Measurements from ENCODE around the gene TESK2. TPM values are rescaled to one million over a fixed set of nuclear protein-coding genes. Genes with fewer than 3 reads are reported as not detected.
A peak's percentile ranks its signal among the peaks of the same experiment; 100 is the strongest.

The TESK2 gene
- total and polyA plus RNA-seq, 2 of the 13 experiments (the other 11 are each of a cell fraction or from before 2014, with no cell fraction given), result 5.5 to 9.6 TPM

DNA sequence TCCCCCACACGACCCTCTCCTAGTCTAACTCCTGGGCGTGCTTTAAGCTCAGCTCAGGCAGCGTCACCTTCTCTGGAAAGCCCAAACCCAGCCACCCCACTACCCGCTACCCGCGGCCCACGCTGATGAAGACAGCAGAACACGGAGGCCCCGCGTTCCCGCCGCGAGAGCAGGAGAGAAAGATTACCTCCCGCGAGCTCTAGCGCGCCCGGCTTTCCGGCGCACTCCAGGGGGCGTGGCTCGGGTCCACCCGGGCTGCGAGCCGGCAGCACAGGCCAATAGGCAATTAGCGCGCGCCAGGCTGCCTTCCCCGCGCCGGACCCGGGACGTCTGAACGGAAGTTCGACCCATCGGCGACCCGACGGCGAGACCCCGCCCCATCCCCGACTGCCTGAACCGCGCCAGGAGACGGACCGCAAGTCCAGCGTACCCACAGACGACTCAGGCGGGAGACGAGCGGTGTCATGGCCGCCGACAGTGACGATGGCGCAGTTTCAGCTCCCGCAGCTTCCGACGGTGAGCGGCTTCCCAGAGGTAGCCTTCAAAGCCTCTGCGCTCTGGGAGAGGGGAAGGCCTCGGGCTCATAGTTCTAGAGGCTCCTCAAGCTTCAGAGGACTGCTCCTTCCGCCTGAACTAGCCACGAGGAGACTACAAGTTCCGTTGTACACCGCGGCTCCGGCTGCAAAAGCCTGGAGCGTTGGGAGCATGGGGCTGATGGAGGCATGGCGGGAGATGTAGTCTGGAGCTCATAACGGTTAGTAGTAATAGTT is 151.0 kb downstream of the TESK2 start, which contains the start of the genes MUTYH and TOE1 (continued):
- TF ChIP-seq, protein P1, sequence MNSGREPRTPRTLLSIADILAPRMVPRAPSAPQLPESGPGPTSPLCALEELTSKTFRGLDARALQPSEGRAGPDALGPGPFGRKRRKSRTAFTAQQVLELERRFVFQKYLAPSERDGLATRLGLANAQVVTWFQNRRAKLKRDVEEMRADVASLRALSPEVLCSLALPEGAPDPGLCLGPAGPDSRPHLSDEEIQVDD (CRISPR knock-in tag; IDR thresholded peaks at IDR 0.05; ENCODE audit: borderline replicate concordance), result peak; percentile 16; the same call in 1 of the 2 replicates
- TF ChIP-seq EP300 (IDR thresholded peaks at IDR 0.05; ENCODE audit: low read depth in 2 of 2, low read length in 2 of 2) (no peak), EP300 (CRISPR knock-in tag; IDR thresholded peaks at IDR 0.05; ENCODE audit: borderline replicate concordance) (no peak; the same call in 1 of the 2 replicates), ZBTB1 (CRISPR knock-in tag; IDR thresholded peaks at IDR 0.05; ENCODE audit: borderline replicate concordance) (no peak), ZNF775 (CRISPR knock-in tag; IDR thresholded peaks at IDR 0.05; ENCODE audit: borderline replicate concordance) (no peak), SETDB1 (CRISPR knock-in tag; IDR thresholded peaks at IDR 0.05; ENCODE audit: borderline replicate concordance) (no peak), NR2F2 (IDR thresholded peaks at IDR 0.05; ENCODE audit: borderline replicate concordance, low read depth) (peak; percentile 31; the same call in 1 of the 2 replicates), ZNF441 (CRISPR knock-in tag; IDR thresholded peaks at IDR 0.05; ENCODE audit: borderline replicate concordance) (peak; percentile 20; the same call in 1 of the 2 replicates), MAFG (CRISPR knock-in tag; IDR thresholded peaks at IDR 0.05) (no peak), ARNT2 (CRISPR knock-in tag; IDR thresholded peaks at IDR 0.05; ENCODE audit: low read depth) (peak; percentile 93), ZNF484 (CRISPR knock-in tag; IDR thresholded peaks at IDR 0.05; ENCODE audit: borderline replicate concordance, low read depth) (no peak), ZNF543 (CRISPR knock-in tag; IDR thresholded peaks at IDR 0.05) (no peak), ETV5 (CRISPR knock-in tag; IDR thresholded peaks at IDR 0.05; ENCODE audit: borderline replicate concordance) (peak; percentile 83), HIVEP1 (CRISPR knock-in tag; IDR thresholded peaks at IDR 0.05) (peak; percentile 79; the same call in 1 of the 2 replicates), ZNF878 (CRISPR knock-in tag; IDR thresholded peaks at IDR 0.05) (no peak), AHR (CRISPR knock-in tag; IDR thresholded peaks at IDR 0.05) (peak; percentile 66; the same call in 1 of the 2 replicates), HNRNPL (IDR thresholded peaks at IDR 0.05; ENCODE audit: low read depth, low read length) (no peak; the same call in 1 of the 2 replicates), FOSL2 (CRISPR knock-in tag; IDR thresholded peaks at IDR 0.05) (peak; percentile 32; the same call in 1 of the 2 replicates), HMG20B (CRISPR knock-in tag; conservative IDR thresholded peaks at IDR 0.05) (peak; percentile 24; the same call in 1 of the 2 replicates), MBNL3 (CRISPR knock-in tag; conservative IDR thresholded peaks at IDR 0.05) (no peak), ZNF343 (CRISPR knock-in tag; IDR thresholded peaks at IDR 0.05) (no peak; the same call in 1 of the 2 replicates), ZNF274 (CRISPR knock-in tag; IDR thresholded peaks at IDR 0.05) (peak; percentile 81)
- TF ChIP-seq, protein P2, sequence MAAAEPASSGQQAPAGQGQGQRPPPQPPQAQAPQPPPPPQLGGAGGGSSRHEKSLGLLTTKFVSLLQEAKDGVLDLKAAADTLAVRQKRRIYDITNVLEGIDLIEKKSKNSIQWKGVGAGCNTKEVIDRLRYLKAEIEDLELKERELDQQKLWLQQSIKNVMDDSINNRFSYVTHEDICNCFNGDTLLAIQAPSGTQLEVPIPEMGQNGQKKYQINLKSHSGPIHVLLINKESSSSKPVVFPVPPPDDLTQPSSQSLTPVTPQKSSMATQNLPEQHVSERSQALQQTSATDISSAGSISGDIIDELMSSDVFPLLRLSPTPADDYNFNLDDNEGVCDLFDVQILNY (CRISPR knock-in tag; conservative IDR thresholded peaks at IDR 0.05), result peak; percentile 78; the same call in 1 of the 2 replicates
- TF ChIP-seq, protein P3, sequence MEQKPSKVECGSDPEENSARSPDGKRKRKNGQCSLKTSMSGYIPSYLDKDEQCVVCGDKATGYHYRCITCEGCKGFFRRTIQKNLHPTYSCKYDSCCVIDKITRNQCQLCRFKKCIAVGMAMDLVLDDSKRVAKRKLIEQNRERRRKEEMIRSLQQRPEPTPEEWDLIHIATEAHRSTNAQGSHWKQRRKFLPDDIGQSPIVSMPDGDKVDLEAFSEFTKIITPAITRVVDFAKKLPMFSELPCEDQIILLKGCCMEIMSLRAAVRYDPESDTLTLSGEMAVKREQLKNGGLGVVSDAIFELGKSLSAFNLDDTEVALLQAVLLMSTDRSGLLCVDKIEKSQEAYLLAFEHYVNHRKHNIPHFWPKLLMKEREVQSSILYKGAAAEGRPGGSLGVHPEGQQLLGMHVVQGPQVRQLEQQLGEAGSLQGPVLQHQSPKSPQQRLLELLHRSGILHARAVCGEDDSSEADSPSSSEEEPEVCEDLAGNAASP (CRISPR knock-in tag; IDR thresholded peaks at IDR 0.05; ENCODE audit: borderline replicate concordance), result no peak
- TF ChIP-seq, protein P4, sequence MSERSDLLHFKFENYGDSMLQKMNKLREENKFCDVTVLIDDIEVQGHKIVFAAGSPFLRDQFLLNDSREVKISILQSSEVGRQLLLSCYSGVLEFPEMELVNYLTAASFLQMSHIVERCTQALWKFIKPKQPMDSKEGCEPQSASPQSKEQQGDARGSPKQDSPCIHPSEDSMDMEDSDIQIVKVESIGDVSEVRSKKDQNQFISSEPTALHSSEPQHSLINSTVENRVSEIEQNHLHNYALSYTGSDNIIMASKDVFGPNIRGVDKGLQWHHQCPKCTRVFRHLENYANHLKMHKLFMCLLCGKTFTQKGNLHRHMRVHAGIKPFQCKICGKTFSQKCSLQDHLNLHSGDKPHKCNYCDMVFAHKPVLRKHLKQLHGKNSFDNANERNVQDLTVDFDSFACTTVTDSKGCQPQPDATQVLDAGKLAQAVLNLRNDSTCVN (CRISPR knock-in tag; IDR thresholded peaks at IDR 0.05; ENCODE audit: borderline replicate concordance), result no peak; the same call in 1 of the 2 replicates
